ENCODE data around the gene ANAPC15.

ANAPC15 gene

DNA sequence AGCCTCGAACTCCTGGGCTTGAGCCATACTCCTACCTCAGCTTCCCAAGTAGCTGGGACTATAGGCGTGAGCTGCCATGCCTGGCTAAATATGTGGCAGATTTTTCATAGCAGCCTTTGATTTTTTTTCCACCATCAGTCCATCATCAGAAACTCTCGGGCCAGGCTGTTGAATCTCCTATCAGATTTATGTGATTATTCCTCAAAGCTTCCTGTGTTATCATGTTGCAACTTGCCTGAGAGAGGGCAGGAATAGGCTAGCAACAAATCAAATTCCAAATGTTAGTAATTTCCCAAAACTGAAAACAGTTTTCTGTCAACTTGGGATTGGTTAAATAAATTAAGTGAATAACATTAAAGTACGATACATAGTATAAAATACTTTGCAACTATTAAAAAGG is 28.4 kb downstream of the ANAPC15 start:
- no peak for DNase-seq

GRCh38 chr11:72083414-72083813 is 29.1 kb downstream of the ANAPC15 start:
- no peak for DNase-seq

DNA sequence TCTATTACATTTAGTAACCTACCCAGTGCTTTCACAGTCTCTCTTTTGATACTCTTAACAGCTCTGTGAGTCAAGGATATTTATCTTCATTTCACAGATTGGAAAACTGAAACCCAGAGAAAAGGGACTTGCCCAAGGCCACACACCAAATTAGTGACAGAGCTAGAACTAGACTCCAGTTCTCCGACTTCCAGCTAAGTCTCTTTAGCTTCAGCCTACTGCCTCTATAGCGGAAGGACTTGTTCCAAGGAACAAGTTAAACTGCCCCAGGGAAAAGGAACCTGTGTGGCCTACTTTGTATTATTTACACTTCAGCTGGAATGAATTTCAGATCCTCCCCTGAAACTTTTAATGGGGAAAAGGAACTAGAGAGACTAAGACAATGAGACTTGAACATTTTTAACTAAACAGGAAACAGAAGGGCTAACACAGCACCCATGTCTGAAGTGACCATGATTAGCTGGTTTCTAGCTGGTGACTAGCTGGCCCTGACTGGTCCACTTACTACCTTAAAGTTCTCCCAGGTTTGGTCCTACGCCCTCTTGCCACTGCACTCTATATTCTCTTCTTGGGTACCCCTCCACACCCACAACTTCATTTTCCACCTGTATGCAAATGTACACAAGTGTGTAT is 30.6 kb downstream of the ANAPC15 start:
- DNase-seq = no peak

DNA sequence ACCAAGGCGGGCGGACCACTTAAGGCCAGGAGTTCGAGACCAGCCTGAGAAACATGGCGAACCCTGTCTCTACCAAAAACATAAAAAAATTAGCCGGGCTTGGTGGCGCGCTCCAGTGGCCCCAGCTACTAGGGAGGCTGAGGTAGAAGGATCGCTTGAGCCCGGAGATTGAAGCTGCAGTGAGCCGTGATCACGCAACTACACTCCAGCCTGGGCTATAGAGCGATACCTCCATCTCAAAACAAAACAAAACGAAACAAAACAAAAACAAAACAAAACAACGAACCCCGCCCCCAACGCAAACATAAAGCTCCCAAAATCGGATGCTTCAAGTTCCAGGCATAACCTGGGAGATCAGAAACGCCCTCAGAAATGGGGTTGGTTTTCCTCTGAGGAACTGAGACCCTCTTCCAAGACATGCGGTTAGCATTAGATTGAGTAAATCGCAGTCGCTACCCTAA is 31.3 kb downstream of the ANAPC15 start:
- no peak for DNase-seq

DNA sequence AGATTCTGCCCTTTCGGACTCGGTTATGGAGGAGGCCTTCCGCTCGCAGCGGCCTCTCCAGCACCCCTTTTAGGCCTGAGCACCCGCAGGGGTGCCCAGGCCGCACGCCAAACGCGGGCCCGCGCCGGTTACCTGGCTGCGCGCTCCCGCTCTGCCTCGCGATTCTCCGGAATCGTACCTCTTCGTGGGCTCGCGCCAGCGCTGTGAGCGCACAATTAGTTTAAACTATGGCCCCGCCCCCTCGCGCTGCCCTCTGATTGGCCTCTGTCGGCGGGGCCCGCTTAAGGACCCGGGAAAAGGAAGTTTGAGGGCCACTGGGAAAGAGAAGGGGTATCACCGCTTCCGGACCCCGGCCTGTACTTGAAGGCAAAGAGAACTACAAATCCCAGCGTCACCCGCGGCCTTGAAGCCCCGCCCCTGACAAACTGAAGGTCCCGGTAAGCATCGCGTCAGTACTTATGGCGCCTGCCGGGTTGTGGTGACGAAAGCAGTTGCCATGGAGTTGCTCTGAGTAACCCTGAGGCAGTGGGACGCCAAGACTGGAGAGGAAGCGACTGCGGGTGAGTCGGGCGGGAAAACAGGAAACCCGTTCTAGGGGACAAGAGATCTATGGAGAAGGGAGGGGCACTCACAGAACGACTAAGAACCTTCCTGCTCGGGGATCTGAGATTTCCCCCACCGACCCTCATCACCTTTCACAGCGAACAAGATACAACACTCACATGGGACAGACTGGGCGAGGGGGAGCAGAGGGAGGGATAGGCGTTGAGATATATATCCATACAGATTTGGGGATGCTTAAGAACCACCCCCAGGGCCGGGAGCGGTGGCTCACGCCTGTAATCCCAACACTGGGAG is 31.9 kb downstream of the ANAPC15 start, which contains the start of the genes LRRC51 and NUMA1:
LRRC51 (plus strand) TSS at position 525 of the 858 bp plus-strand sequence. CDS start 8,234 bp downstream, outside the sequence.
NUMA1 (minus strand) TSS at position 217 of the 858 bp plus-strand sequence. CDS start 44,599 bp downstream, outside the sequence.
- DNase-seq = peak; percentile 100

- DNase-seq = peak; percentile 74 to 75
Observed at GRCh38 chr11:72079819-72080325, 32.6 kb downstream of the ANAPC15 start.

- no peak for DNase-seq
Observed at GRCh38 chr11:72078477-72078876, 34.0 kb downstream of the ANAPC15 start.

- no peak for DNase-seq
Observed at GRCh38 chr11:72075756-72076155, 36.7 kb downstream of the ANAPC15 start.

DNA sequence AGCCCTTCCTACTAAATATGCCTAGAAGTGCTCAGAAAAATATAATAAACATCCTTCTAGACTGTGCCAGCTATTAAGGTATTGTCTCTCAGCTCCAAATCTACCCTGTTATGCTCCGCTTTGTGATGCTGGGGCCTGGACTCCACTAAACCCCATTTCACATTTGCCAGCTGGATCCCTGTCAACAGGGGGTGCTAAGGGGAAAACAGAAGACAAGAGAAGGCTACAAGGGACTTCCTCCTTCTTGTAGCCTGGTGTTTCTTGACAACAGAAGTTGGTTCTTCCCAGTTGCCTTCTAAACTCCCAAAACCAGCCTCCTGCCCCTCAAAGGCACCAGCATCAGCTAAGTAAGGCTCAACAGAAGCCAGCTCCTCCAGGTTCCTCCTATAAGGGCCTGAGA is 37.4 kb downstream of the ANAPC15 start:
- DNase-seq = peak; percentile 78 to 90

- DNase-seq = no peak
Observed at GRCh38 chr11:72072348-72072747, 40.1 kb downstream of the ANAPC15 start.

DNA sequence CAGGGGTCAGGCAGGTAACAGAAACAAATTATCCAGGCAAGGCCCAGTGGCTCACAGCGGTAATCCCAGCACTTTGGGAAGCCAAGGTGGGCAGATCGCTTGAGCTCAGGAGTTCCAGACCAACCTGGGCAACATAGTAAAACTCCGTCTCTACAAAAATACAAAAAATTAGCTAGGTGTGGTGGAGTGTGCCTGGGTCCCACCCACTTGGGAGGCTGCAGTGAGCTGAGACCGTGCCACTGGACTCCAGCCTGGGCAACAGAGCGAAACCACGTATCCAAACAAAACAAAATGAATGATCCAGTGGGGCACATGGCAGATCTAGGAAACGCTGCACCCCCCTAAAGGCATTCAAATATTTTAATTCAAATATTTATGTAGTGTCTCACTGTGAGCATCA is 42.0 kb downstream of the ANAPC15 start:
- no peak for DNase-seq

- DNase-seq = no peak
Observed at GRCh38 chr11:72069787-72070251, 42.7 kb downstream of the ANAPC15 start.

GRCh38 chr11:72069200-72069599 is 43.3 kb downstream of the ANAPC15 start:
- no peak for DNase-seq

GRCh38 chr11:72067676-72068075 is 44.8 kb downstream of the ANAPC15 start:
- DNase-seq = no peak

DNA sequence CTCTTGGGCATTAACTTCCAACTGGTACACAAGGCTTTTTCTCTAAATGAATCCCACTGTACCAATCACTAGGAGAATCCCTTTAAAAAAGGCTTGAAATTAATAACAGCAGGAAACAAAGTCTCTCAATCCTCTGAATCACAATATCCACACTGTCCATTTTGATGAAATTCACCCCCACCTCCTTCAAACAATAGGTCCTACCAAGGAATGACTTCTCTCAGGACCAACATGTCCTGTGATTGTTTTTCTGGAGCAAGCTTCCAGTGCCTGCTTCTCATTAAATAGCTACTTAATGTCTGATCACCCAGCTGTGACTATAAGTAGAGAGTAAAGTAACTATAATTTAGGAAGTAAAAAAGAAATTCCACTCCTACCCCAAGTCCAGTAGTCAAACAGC is 45.2 kb downstream of the ANAPC15 start:
- DNase-seq = no peak

- DNase-seq = no peak
Observed at GRCh38 chr11:72066855-72067254, 45.6 kb downstream of the ANAPC15 start.

DNA sequence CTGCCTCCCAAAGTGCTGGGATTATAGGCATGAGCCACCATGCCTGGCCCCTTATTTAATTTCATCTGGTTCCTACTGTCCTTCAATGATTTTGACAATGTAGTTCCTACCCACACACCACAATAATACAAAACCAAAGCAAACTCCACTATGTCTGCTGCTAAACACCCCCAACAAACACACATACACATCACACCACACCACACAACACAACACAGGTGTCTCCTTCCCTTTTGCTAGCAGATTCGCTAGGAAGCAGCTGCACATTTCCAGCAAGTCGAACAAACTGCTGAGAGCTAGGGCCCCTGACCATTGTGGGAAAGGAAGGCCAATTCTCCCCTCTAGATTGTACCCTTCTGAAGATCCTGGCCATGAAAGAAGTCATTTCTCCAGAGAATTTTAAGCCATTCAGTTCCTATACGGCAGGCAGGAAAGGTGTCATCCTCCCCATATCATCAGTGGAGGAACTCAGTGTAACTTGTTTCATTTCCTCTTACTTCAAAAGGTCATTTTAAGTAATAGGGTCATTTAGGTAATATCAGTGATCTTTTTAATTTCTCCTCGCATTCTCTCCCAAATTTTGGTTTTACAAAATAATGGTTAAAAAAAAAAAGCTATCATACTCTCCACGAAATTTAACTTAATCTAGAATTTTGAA is 50.6 kb downstream of the ANAPC15 start:
- no peak for DNase-seq
